K562 (cell line): ENCODE measurements around the gene PRDM16. TPM values are rescaled to one million over a fixed set of nuclear protein-coding genes. Genes with fewer than 3 reads are reported as not detected.

Experiments
- ATAC-seq: fragments of 200-7000 bp; cut with Tn5 transposase; 3 replicates; pipeline ENCODE4 v1.9.1; 2020; ENCODE audit warnings: moderate library complexity
- BruUV-seq: library from RNA; stranded (reverse); fragments of 400-500 nt; replicated peaks from 2 replicates; lab custom pipeline; 2021; lab: Mats Ljungman, UMichigan
- CTCF ChIA-PET: fragments of 300-600 bp; formaldehyde crosslinking; extraction: SDS; loops from one replicate; lab custom pipeline; 2021; ENCODE audit warnings: low intra/inter-chr PET ratio; lab: Yijun Ruan, JAX
- POLR2A ChIA-PET: fragments of 300-600, 350-650 bp; sonication (Branson Sonifier 250); formaldehyde crosslinking; extraction: SDS; loops from one replicate; lab custom pipeline; 2021; ENCODE audit warnings: antibody characterized with exemption, inconsistent platforms; lab: Yijun Ruan, JAX
- DNase-seq, 4 experiments: peaks; one replicate each; pipeline versions ENCODE4 v3.0.0 to v3.0.0-alpha.2; 2011 to 2018; ENCODE audit warnings: low spot score in 3 of 4, mixed read lengths in 3 of 4; ENCODE audit errors: extremely low read depth in 1 of 4
- FAIRE-seq: peaks from 2 replicates; lab custom pipeline; 2011; peaks lifted over from hg19 to GRCh38; lab: Jason Lieb, UNC
- H2AFZ ChIP-seq: 2 replicates; pipeline ENCODE4 v1.6.0; 2011; ENCODE audit warnings: low read depth, low read length, control low read depth, inconsistent platforms
- H3K27ac ChIP-seq: fragments of 200-600 bp; 3 replicates; pipeline ENCODE4 v1.8.0; 2011; ENCODE audit warnings: low read depth, mild to moderate bottlenecking, control low read depth, inconsistent platforms, low read length, moderate library complexity, mixed read lengths; ENCODE audit errors: extremely low read depth
- H3K27me3 ChIP-seq, 2 experiments: fragments of 300-600 bp in 1 of 2; 2 replicates in 1 of 2; 3 replicates in 1 of 2; pipeline versions ENCODE4 v1.6.0 to v1.8.0; 2011; ENCODE audit warnings: inconsistent platforms in 2 of 2, low read length in 2 of 2, mild to moderate bottlenecking in 1 of 2, mixed read lengths in 1 of 2, moderate library complexity in 1 of 2; ENCODE audit not compliant: control insufficient read depth in 2 of 2, insufficient read depth in 2 of 2
- H3K36me3 ChIP-seq: fragments of 300-600 bp; 3 replicates; pipeline ENCODE4 v1.8.0; 2011; ENCODE audit warnings: mild to moderate bottlenecking, low read length, inconsistent platforms; ENCODE audit not compliant: control insufficient read depth, insufficient read depth
- H3K4me1 ChIP-seq, 2 experiments: fragments of 200-600 bp in 1 of 2; replicated peaks in 1 of 2; 2 replicates in 1 of 2; 3 replicates in 1 of 2; pipeline versions ENCODE4 v1.5.1 to v1.8.0; 2011; ENCODE audit warnings: inconsistent platforms in 2 of 2, low read length in 2 of 2, mild to moderate bottlenecking in 1 of 2, mixed read lengths in 1 of 2, moderate library complexity in 1 of 2; ENCODE audit not compliant: control insufficient read depth in 2 of 2, insufficient read depth in 2 of 2
- H3K4me2 ChIP-seq: 2 replicates; pipeline ENCODE4 v1.6.1; 2011; ENCODE audit warnings: low read length, control low read depth, inconsistent platforms, mixed read lengths; ENCODE audit not compliant: insufficient read depth
- H3K4me3 ChIP-seq: fragments of 200-600 bp; sonication (generic), shearing (Covaris generic); 2 replicates; pipeline ENCODE4 v1.5.1; 2016; ENCODE audit warnings: control low read depth, inconsistent platforms
- H3K79me2 ChIP-seq: fragments of 200-600 bp; 3 replicates; pipeline ENCODE4 v1.8.0; 2011; ENCODE audit warnings: low read length, inconsistent platforms; ENCODE audit not compliant: control insufficient read depth, insufficient read depth
- H3K9ac ChIP-seq, 2 experiments: 2 replicates each; pipeline versions ENCODE4 v1.6.0 to v1.6.1; 2011; ENCODE audit warnings: low read depth in 2 of 2, low read length in 2 of 2, control low read depth in 1 of 2, inconsistent platforms in 1 of 2, mild to moderate bottlenecking in 1 of 2, mixed read lengths in 1 of 2; ENCODE audit not compliant: insufficient read depth in 1 of 2
- H3K9me1 ChIP-seq: one replicate; pipeline ENCODE4 v1.6.0; 2011; ENCODE audit warnings: inconsistent platforms, mild to moderate bottlenecking, low read length, moderate library complexity; ENCODE audit not compliant: control insufficient read depth, insufficient read depth
- H3K9me3 ChIP-seq: replicated peaks from 2 replicates; pipeline ENCODE4 v1.5.1; 2011; ENCODE audit warnings: low read depth, low read length, inconsistent platforms; ENCODE audit not compliant: control insufficient read depth, insufficient read depth
- H4K20me1 ChIP-seq: replicated peaks from 2 replicates; pipeline ENCODE4 v1.6.1; 2011; ENCODE audit warnings: low read length, inconsistent platforms, mixed read lengths; ENCODE audit not compliant: control insufficient read depth, insufficient read depth
- L3MBTL2 ChIP-seq: fragments of 450-650 bp; IDR thresholded peaks from 2 replicates; pipeline ENCODE4 v1.6.1; 2016; ENCODE audit warnings: mild to moderate bottlenecking, moderate library complexity
- PHF20 ChIP-seq: fragments of 450-650 bp; IDR thresholded peaks from 2 replicates; pipeline ENCODE4 v1.6.1; 2018; ENCODE audit not compliant: partially characterized antibody
- SMARCB1 ChIP-seq: IDR thresholded peaks from 2 replicates; pipeline ENCODE4 v1.6.1; 2011; ENCODE audit warnings: improper control_type of control experiment, low read depth; ENCODE audit not compliant: insufficient read length
- WGBS: fragments of 100-300 bp; shearing (Covaris generic); methylation state at CpG from one replicate; pipeline ENCODE4 v1.1.6; 2016; ENCODE audit warnings: low coverage, mixed read lengths; ENCODE audit not compliant: insufficient coverage; ENCODE audit errors: missing lambda C conversion rate; 5-methylcytosine and 5-hydroxymethylcytosine counted together
- in situ Hi-C: fragments of 300-500 bp; cut with MboI; formaldehyde crosslinking; loops from 4 replicates; pipeline ENCODE4 v1.15.0; 2018; ENCODE audit warnings: inconsistent platforms, mixed read lengths
- intact Hi-C: fragments of 100-400 bp; cut with micrococcal nuclease; formaldehyde crosslinking; loops from 2 replicates; pipeline ENCODE4 v1.14.2; 2022
- polyA plus RNA-seq, 8 experiments: library from polyadenylated mRNA; depleted of rRNA in 4 of 8; stranded (reverse) in 5 of 8; unstranded in 3 of 8; fragments of >200 nt; fragmentation: Nextera tagmentation in 2 of 8; fragmentation: Illumina TruSeq in 1 of 8; extraction: Ambion mirVana in 2 of 8; extraction: Trizol in 1 of 8; gene quantifications; 2 replicates each; pipeline versions ENCODE4 v1.2.1 to v1.2.3, GENCODE V29; 2011 to 2014; ENCODE audit warnings: inconsistent platforms in 1 of 8, missing spikeins in 1 of 8
- total RNA-seq, 7 experiments: library from RNA; depleted of rRNA in 6 of 7; stranded (reverse); fragments of >200 nt in 6 of 7; fragmentation: Illumina TruSeq in 2 of 7; extraction: Trizol in 2 of 7; gene quantifications; 2 replicates each; pipeline versions ENCODE4 v1.2.1 to v1.2.3, GENCODE V29; 2011 to 2021; ENCODE audit warnings: low replicate concordance in 1 of 7
- TF ChIP-seq, protein P1 (sequence below): IDR thresholded peaks from 2 replicates; pipeline ENCODE4 v1.6.1; 2014; ENCODE audit warnings: antibody characterized with exemption
- TF ChIP-seq, protein P2 (sequence below): fragments of 450-650 bp; IDR thresholded peaks from 2 replicates; pipeline ENCODE4 v1.6.1; 2016; ENCODE audit warnings: low read depth, mild to moderate bottlenecking, moderate library complexity
- TF ChIP-seq, protein P3 (sequence below): fragments of 250-450 bp; sonication (Bioruptor Pico); IDR thresholded peaks from 2 replicates; pipeline ENCODE4 v1.4.0; 2020

PRDM16 gene
- total and polyA plus RNA-seq, 9 of the 15 experiments (the other 6 are each of a cell fraction or from before 2014, with no cell fraction given): 0.10 to 0.27 TPM; not detected in 7

DNA sequence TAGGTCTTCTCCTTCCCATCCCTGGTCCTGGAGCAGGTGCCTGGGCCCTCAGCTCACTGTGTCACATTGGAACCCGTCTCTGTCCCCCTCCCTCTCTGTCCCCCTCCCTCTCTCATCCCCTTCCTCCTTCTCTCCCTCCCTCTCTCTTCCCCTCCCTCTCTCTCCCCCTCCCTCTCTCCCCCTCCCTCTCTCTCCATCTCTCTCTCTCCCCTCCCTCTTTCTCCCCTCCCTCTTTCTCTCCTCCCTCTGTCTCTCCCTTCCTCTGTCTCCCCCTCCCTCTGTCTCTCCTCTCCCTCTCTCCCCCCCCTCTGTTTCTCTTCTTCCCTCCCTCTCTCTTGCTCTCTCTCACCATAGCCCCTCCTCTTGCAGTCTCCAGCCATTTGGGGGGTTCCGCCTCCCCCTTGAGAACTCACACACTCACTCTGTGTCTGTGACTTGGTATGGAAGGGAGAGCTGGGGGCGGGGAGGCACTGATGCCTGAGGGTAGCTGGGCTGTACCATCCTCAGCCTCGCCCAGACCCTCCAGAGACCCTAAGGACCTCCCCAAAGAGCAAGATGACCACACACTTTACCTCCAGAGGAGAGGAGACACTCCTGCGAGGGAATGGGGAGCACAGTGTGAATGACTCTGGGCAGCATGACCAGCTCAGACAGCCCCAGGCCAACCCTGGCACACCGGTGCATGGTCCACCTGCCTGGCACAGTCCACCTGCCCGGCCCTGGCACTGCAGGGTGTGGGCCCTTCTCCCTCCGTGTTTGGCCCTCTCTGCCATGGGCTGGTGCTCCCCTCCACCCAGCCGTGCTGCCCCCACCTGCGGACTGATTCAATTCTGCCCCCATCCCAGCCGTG is 282.7 kb downstream of the PRDM16 start (continued):
- TF ChIP-seq SMARCB1 (no peak), L3MBTL2 (no peak), PHF20 (no peak)
- TF ChIP-seq, protein P1, sequence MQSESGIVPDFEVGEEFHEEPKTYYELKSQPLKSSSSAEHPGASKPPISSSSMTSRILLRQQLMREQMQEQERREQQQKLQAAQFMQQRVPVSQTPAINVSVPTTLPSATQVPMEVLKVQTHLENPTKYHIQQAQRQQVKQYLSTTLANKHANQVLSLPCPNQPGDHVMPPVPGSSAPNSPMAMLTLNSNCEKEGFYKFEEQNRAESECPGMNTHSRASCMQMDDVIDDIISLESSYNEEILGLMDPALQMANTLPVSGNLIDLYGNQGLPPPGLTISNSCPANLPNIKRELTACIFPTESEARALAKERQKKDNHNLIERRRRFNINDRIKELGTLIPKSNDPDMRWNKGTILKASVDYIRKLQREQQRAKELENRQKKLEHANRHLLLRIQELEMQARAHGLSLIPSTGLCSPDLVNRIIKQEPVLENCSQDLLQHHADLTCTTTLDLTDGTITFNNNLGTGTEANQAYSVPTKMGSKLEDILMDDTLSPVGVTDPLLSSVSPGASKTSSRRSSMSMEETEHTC: no peak
- TF ChIP-seq, protein P2, sequence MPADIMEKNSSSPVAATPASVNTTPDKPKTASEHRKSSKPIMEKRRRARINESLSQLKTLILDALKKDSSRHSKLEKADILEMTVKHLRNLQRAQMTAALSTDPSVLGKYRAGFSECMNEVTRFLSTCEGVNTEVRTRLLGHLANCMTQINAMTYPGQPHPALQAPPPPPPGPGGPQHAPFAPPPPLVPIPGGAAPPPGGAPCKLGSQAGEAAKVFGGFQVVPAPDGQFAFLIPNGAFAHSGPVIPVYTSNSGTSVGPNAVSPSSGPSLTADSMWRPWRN: no peak

DNA sequence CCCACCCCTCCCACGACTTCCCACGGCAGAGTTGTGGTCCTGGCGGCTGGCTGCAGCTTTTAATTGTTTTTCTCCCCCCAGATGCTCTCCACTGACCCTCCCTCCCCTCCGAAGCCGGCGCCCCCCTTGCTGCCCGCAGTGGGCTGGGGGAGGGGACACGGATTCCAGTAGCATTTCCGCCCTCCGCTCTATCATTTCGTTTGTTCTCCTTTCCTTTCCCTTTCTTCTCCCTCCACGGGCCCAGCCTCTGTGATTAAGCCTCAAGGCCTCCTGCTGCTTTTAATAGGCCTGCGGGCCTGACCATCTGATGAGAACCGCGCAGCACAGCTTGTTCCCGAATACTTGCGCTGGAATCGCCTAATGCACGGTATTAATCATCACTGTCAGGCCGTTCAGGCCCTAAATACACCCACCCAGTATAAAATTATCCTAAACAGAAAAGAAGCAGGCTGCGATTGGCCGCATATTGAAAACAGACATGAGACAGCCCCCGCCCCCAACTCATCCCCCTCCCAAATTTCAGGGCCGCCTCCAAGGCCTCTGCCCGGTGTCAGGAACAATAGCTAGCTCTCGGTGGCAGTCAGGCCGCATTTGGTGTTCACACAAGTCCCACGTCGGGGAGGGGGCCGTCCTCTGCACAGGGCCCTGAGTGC is 283.4 kb downstream of the PRDM16 start:
- Histone ChIP-seq H3K9me1 (no peaks in the 10 kb centered on the region), H3K79me2 (no peaks in the 10 kb centered on the region), H3K36me3 (no peaks in the 10 kb centered on the region), H3K4me1 (peaks cover 6 to 18% of the 10 kb centered on the region in 2 experiments; a peak in 2 of 5 replicates), H3K9ac (no peak overlapping the region), H3K4me3 (no peak overlapping the region), H2AFZ (no peak overlapping the region), H3K27ac (no peak overlapping the region), H3K4me2 (no peak overlapping the region), H3K9me3 (no peaks in the 10 kb centered on the region)
- no TSS peak for BruUV-seq
- DNase-seq (no peak), FAIRE-seq (no peak), ATAC-seq (no peak)
- intact Hi-C loops: no loop called here
- WGBS: 11% methylated on average over 27 of the region's 30 CpGs
- CTCF ChIA-PET: no interaction called here
- in situ Hi-C loops: no loop called here
- POLR2A ChIA-PET: no interaction called here
- TF ChIP-seq, protein P3, sequence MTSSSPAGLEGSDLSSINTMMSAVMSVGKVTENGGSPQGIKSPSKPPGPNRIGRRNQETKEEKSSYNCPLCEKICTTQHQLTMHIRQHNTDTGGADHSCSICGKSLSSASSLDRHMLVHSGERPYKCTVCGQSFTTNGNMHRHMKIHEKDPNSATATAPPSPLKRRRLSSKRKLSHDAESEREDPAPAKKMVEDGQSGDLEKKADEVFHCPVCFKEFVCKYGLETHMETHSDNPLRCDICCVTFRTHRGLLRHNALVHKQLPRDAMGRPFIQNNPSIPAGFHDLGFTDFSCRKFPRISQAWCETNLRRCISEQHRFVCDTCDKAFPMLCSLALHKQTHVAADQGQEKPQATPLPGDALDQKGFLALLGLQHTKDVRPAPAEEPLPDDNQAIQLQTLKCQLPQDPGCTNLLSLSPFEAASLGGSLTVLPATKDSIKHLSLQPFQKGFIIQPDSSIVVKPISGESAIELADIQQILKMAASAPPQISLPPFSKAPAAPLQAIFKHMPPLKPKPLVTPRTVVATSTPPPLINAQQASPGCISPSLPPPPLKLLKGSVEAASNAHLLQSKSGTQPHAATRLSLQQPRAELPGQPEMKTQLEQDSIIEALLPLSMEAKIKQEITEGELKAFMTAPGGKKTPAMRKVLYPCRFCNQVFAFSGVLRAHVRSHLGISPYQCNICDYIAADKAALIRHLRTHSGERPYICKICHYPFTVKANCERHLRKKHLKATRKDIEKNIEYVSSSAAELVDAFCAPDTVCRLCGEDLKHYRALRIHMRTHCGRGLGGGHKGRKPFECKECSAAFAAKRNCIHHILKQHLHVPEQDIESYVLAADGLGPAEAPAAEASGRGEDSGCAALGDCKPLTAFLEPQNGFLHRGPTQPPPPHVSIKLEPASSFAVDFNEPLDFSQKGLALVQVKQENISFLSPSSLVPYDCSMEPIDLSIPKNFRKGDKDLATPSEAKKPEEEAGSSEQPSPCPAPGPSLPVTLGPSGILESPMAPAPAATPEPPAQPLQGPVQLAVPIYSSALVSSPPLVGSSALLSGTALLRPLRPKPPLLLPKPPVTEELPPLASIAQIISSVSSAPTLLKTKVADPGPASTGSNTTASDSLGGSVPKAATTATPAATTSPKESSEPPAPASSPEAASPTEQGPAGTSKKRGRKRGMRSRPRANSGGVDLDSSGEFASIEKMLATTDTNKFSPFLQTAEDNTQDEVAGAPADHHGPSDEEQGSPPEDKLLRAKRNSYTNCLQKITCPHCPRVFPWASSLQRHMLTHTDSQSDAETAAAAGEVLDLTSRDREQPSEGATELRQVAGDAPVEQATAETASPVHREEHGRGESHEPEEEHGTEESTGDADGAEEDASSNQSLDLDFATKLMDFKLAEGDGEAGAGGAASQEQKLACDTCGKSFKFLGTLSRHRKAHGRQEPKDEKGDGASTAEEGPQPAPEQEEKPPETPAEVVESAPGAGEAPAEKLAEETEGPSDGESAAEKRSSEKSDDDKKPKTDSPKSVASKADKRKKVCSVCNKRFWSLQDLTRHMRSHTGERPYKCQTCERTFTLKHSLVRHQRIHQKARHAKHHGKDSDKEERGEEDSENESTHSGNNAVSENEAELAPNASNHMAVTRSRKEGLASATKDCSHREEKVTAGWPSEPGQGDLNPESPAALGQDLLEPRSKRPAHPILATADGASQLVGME (CRISPR knock-in tag): no peak
- TF ChIP-seq, all 486 proteins: peak for 0
- peaks cover 5% of the 10 kb centered on the region for H4K20me1 ChIP-seq
- peaks cover 6 to 42% of the 10 kb centered on the region in 2 experiments; a peak in 3 of 5 replicates for H3K27me3 ChIP-seq
